ENCODE measurements around the gene LITAFD. TPM values are rescaled to one million over a fixed set of nuclear protein-coding genes. Genes with fewer than 3 reads are reported as not detected.

Gene LITAFD
- total and polyA plus RNA-seq, 4 donors = not detected

GRCh38 chr16:8862309-8863130, 19.6 kb upstream of the LITAFD start:
- Histone ChIP-seq H3K27me3 (ENCODE audit: control insufficient read depth in 1 of 2, insufficient read depth in 2 of 2, low read length in 1 of 2) (no peaks in the 10 kb centered on the region), H3K27ac (ENCODE audit: low read depth in 1 of 2, low read length in 2 of 2) (no peak overlapping the region), H3K4me1 (ENCODE audit: control insufficient read depth in 1 of 2, insufficient read depth in 2 of 2, low read length in 2 of 2) (no peaks in the 10 kb centered on the region), H3K4me3 (ENCODE audit: low read length in 2 of 2) (no peak overlapping the region), H3K9me3 (ENCODE audit: control insufficient read depth, low read length) (no peaks in the 10 kb centered on the region), H3K36me3 (ENCODE audit: control insufficient read depth in 1 of 2, insufficient read depth in 2 of 2, low read length in 1 of 2) (peaks cover 0 to 5% of the 10 kb centered on the region in 2 donors)
- DNase-seq (peak in 1 of 2 donors; percentile 48), ATAC-seq (ENCODE audit: low FRiP score) (no peak)
- intact Hi-C loops (cut with DNase I) = no loop called here
- WGBS, 2 donors = 80 to 81% methylated on average over 14 of the region's 14 CpGs

GRCh38 chr16:8863594-8864424, 18.3 kb upstream of the LITAFD start:
- Histone ChIP-seq H3K36me3 (ENCODE audit: control insufficient read depth in 1 of 2, insufficient read depth in 2 of 2, low read length in 1 of 2) (no peaks in the 10 kb centered on the region), H3K4me3 (ENCODE audit: low read length in 2 of 2) (no peak overlapping the region), H3K27me3 (ENCODE audit: control insufficient read depth in 1 of 2, insufficient read depth in 2 of 2, low read length in 1 of 2) (no peaks in the 10 kb centered on the region), H3K9me3 (ENCODE audit: control insufficient read depth, low read length) (no peaks in the 10 kb centered on the region), H3K27ac (ENCODE audit: low read depth in 1 of 2, low read length in 2 of 2) (no peak overlapping the region), H3K4me1 (ENCODE audit: control insufficient read depth in 1 of 2, insufficient read depth in 2 of 2, low read length in 2 of 2) (no peaks in the 10 kb centered on the region)
- 59 to 63% methylated on average over 17 of the region's 17 CpGs for WGBS, 2 donors
- no peak for ATAC-seq (ENCODE audit: low FRiP score)
- DNase-seq = peak in 1 of 2 donors; percentile 59
- intact Hi-C loops (cut with DNase I) = no loop called here

- H3K4me3 ChIP-seq (ENCODE audit: low read length in 2 of 2) = no peak overlapping the region
- DNase-seq (peak in 1 of 2 donors; percentile 63), ATAC-seq (ENCODE audit: low FRiP score) (no peak)
- no peaks in the 10 kb centered on the region for H3K4me1 ChIP-seq (ENCODE audit: control insufficient read depth in 1 of 2, insufficient read depth in 2 of 2, low read length in 2 of 2)
- H3K36me3 ChIP-seq (ENCODE audit: control insufficient read depth in 1 of 2, insufficient read depth in 2 of 2, low read length in 1 of 2) = no peaks in the 10 kb centered on the region
- H3K27ac ChIP-seq (ENCODE audit: low read depth in 1 of 2, low read length in 2 of 2) = no peak overlapping the region
- WGBS, 2 donors = 13 to 17% methylated on average over 13 of the region's 13 CpGs
- intact Hi-C loops (cut with DNase I) = loop anchor here in 1 of 2 donors (5.0 kb wide), 1 partner anchor 67 kb away; the partner anchor contains the start of genes PMM2 and TMEM186
- H3K27me3 ChIP-seq (ENCODE audit: control insufficient read depth in 1 of 2, insufficient read depth in 2 of 2, low read length in 1 of 2) = no peaks in the 10 kb centered on the region
- no peaks in the 10 kb centered on the region for H3K9me3 ChIP-seq (ENCODE audit: control insufficient read depth, low read length)
These were observed 17.6 kb upstream of the LITAFD start for GRCh38 chr16:8864480-8865110.

DNA sequence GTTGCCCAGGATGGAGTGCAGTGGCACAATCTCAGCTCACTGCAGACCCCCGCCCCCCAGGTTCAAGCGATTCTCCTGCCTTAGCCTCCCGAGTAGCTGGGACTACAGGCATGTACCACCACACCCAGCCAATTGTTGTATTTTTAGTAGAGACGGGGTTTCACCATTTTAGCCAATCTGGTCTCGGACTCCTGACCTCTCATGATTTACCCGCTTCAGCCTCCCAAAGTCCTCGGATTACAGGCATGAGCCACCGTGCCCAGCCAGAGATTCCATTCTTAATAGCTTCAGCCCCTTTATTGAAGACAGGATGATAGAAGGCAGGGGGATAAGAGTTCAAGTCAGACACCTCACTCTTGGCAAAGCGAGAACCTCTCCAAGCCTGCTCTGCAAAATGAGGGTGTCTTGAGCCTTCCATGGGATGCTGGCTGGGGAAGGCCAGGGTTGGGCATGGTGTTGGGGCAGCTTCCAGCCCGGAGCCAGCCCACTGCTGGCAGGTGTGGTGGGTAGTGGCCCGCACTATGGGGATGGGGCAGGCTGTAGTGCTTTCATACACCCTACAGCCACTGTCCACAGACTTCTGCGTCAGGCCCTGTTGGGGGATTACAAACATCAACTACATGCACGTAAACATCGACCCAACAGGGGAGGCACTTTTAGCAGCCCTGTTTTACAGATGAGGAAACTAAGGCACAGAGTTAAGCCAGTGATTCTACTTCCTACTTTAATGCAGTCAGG, 16.8 kb upstream of the LITAFD start:
- 77 to 81% methylated on average over 14 of the region's 14 CpGs for WGBS, 2 donors
- Histone ChIP-seq H3K36me3 (ENCODE audit: control insufficient read depth in 1 of 2, insufficient read depth in 2 of 2, low read length in 1 of 2) (no peaks in the 10 kb centered on the region), H3K4me1 (ENCODE audit: control insufficient read depth in 1 of 2, insufficient read depth in 2 of 2, low read length in 2 of 2) (no peaks in the 10 kb centered on the region), H3K4me3 (ENCODE audit: low read length in 2 of 2) (no peak overlapping the region), H3K9me3 (ENCODE audit: control insufficient read depth, low read length) (no peaks in the 10 kb centered on the region), H3K27me3 (ENCODE audit: control insufficient read depth in 1 of 2, insufficient read depth in 2 of 2, low read length in 1 of 2) (no peaks in the 10 kb centered on the region), H3K27ac (ENCODE audit: low read depth in 1 of 2, low read length in 2 of 2) (no peak overlapping the region)
- no peak for DNase-seq
- intact Hi-C loops (cut with DNase I) = loop anchor here in 1 of 2 donors (5.0 kb wide), 1 partner anchor 68 kb away; the partner anchor contains the start of genes PMM2 and TMEM186
- no peak for ATAC-seq (ENCODE audit: low FRiP score)

DNA sequence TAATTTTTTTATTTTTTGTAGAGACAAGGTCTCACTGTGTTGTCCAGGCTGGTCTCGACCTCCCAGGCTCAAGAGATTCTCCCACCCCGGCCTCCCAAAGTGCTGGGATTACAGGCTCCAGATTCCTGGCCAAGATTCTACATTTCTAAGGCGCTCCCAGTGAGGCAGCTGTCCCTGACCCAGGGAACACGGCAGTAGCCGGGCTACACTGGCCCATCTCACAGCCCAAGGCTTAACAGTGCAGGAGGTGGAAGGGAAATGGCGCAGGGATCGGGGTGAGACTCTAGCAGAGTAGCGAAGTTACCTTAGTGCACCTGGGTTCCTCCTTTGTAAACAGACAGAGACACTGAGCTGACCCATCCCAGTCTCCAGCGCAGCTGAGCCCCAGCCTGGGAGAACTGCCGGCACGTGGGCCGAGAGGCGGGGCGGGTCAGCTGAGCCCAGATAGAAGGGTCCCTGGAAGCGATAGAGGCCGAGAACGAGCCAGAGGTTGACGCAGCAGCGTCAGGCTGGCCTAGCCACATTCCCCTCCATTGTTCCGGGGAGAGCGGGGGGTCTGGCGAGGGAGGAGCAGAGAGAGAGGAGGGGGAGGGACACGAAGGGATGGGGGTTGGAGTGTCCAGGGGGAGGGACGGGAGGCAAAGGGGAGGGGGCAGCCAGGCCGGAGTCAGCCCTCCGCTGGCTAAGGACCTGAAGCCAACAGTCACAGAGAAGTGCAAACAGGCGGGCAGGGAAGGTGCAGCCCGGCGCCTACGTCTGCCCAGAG, 15.8 kb upstream of the LITAFD start:
- DNase-seq = no peak
- no peaks in the 10 kb centered on the region for H3K27me3 ChIP-seq (ENCODE audit: control insufficient read depth in 1 of 2, insufficient read depth in 2 of 2, low read length in 1 of 2)
- peak; percentile 26 for ATAC-seq (ENCODE audit: low FRiP score)
- H3K4me3 ChIP-seq (ENCODE audit: low read length in 2 of 2) = peak overlapping the region; percentile 59 to 82
- H3K4me1 ChIP-seq (ENCODE audit: control insufficient read depth in 1 of 2, insufficient read depth in 2 of 2, low read length in 2 of 2) = no peaks in the 10 kb centered on the region
- intact Hi-C loops (cut with DNase I) = loop anchor here in 1 of 2 donors (5.0 kb wide), 1 partner anchor 69 kb away; the partner anchor contains the start of genes PMM2 and TMEM186
- 15 to 22% methylated on average over 28 to 30 of the region's 30 CpGs for WGBS, 2 donors
- H3K36me3 ChIP-seq (ENCODE audit: control insufficient read depth in 1 of 2, insufficient read depth in 2 of 2, low read length in 1 of 2) = no peaks in the 10 kb centered on the region
- no peak overlapping the region for H3K27ac ChIP-seq (ENCODE audit: low read depth in 1 of 2, low read length in 2 of 2)
- H3K9me3 ChIP-seq (ENCODE audit: control insufficient read depth, low read length) = no peaks in the 10 kb centered on the region

GRCh38 chr16:8866884-8867215, 15.3 kb upstream of the LITAFD start:
- WGBS, 2 donors = 1 to 5% methylated on average over 13 to 16 of the region's 16 CpGs
- ATAC-seq (ENCODE audit: low FRiP score) = no peak
- Histone ChIP-seq H3K27ac (ENCODE audit: low read depth in 1 of 2, low read length in 2 of 2) (no peak overlapping the region), H3K9me3 (ENCODE audit: control insufficient read depth, low read length) (no peaks in the 10 kb centered on the region), H3K4me3 (ENCODE audit: low read length in 2 of 2) (peak overlapping the region; percentile 59 to 82), H3K36me3 (ENCODE audit: control insufficient read depth in 1 of 2, insufficient read depth in 2 of 2, low read length in 1 of 2) (no peaks in the 10 kb centered on the region), H3K4me1 (ENCODE audit: control insufficient read depth in 1 of 2, insufficient read depth in 2 of 2, low read length in 2 of 2) (no peaks in the 10 kb centered on the region), H3K27me3 (ENCODE audit: control insufficient read depth in 1 of 2, insufficient read depth in 2 of 2, low read length in 1 of 2) (no peaks in the 10 kb centered on the region)
- intact Hi-C loops (cut with DNase I) = loop anchor here in 1 of 2 donors (5.0 kb wide), 1 partner anchor 70 kb away; the partner anchor contains the start of genes PMM2 and TMEM186
- DNase-seq = no peak

DNA sequence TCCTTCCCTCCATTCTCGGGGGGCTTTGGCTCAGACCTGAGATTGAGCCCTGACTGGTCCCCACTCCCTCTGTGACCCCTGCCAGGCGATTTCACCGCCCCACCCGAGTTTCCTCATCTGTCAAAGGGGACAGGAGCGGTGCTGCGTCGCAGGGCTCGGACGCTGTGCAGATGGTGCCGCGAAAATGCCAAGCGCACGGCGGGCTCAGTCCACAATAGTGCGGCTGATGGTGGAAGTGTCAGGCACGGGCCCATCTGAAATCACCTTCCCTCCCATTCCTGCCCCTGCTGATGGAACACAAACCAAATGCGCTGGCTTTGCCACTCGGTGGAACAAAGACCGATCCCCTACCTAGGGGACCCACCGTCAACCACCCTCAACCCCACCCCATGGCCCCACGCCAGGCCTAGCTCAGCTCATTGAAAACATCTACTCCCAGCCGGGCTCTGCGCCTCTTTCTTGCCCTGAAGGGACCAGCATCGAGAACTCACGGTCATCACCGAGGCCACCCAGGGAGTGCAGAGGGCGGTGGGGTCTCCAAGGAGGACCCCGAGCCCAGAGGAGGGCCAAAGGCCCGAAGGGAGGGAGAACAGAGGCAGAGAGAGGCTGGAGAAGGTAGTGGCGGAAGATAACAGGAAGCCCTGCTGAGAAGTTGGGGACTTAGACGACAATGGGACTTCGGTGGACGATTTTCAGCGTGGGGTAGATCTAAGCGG, 14.8 kb upstream of the LITAFD start:
- Histone ChIP-seq H3K27me3 (ENCODE audit: control insufficient read depth in 1 of 2, insufficient read depth in 2 of 2, low read length in 1 of 2) (no peaks in the 10 kb centered on the region), H3K4me1 (ENCODE audit: control insufficient read depth in 1 of 2, insufficient read depth in 2 of 2, low read length in 2 of 2) (no peaks in the 10 kb centered on the region), H3K36me3 (ENCODE audit: control insufficient read depth in 1 of 2, insufficient read depth in 2 of 2, low read length in 1 of 2) (no peaks in the 10 kb centered on the region), H3K4me3 (ENCODE audit: low read length in 2 of 2) (peak overlapping the region; percentile 59 to 82), H3K9me3 (ENCODE audit: control insufficient read depth, low read length) (no peaks in the 10 kb centered on the region), H3K27ac (ENCODE audit: low read depth in 1 of 2, low read length in 2 of 2) (no peak overlapping the region)
- DNase-seq (peak; percentile 73 to 86), ATAC-seq (ENCODE audit: low FRiP score) (peak; percentile 20)
- WGBS, 2 donors = 1% methylated on average over 35 of the region's 35 CpGs
- intact Hi-C loops (cut with DNase I) = loop anchor here in 1 of 2 donors (5.0 kb wide), 1 partner anchor 70 kb away; the partner anchor contains the start of genes PMM2 and TMEM186

Measured in aorta (tissue), 5 donors.